ENCODE measurements around the gene GRPEL1. TPM values are rescaled to one million over a fixed set of nuclear protein-coding genes. Genes with fewer than 3 reads are reported as not detected.

The GRPEL1 gene
- total and polyA plus RNA-seq, 2 of the 13 experiments (the other 11 are each of a cell fraction or from before 2014, with no cell fraction given) = 32.3 to 141 TPM

DNA sequence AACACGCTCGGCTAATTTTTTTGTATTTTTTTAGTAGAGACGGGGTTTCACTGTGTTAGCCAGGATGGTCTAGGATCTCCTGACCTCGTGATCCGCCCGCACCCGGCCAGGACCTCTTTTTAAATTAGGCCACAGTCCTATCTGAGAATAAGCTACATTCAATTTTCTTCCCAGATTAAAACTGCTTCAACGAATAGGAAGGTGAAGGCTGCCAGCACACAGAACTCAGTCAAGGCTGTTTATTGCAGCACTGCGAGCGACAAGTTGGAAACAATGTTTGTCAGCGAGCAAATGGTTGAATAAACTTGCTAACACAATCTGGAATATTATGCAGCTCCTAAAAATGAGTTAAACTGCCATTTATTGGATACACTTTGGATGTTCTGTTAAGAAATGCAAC lies 1.9 kb downstream of the GRPEL1 start:
- H3K4me3 ChIP-seq (replicated peaks in 1 of 3; ENCODE audit: insufficient read depth in 1 of 3, low read depth in 2 of 3, low read length in 3 of 3) = peak overlapping the region in 2 of 3 experiments; percentile 85 to 97; a peak in 2 of 6 replicates
- peaks cover 47% of the 10 kb centered on the region for H3K79me2 ChIP-seq (ENCODE audit: insufficient read depth, low read length)
- DNase-seq (ENCODE audit: low spot score) = no peak
- H3K9ac ChIP-seq (ENCODE audit: insufficient read depth, low read depth, low read length) = 0 out of 2 replicates have a peak overlapping the region, but pooled peaks have one; percentile 26
- H3K9me3 ChIP-seq (ENCODE audit: low read length) = no peaks in the 10 kb centered on the region
- TF ChIP-seq, protein P1, sequence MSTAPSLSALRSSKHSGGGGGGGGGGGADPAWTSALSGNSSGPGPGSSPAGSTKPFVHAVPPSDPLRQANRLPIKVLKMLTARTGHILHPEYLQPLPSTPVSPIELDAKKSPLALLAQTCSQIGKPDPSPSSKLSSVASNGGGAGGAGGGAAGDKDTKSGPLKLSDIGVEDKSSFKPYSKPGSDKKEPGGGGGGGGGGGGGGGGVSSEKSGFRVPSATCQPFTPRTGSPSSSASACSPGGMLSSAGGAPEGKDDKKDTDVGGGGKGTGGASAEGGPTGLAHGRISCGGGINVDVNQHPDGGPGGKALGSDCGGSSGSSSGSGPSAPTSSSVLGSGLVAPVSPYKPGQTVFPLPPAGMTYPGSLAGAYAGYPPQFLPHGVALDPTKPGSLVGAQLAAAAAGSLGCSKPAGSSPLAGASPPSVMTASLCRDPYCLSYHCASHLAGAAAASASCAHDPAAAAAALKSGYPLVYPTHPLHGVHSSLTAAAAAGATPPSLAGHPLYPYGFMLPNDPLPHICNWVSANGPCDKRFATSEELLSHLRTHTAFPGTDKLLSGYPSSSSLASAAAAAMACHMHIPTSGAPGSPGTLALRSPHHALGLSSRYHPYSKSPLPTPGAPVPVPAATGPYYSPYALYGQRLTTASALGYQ (CRISPR knock-in tag; IDR thresholded peaks at IDR 0.05) = no peak
- TF ChIP-seq ZNF207 (IDR thresholded peaks at IDR 0.05; ENCODE audit: borderline replicate concordance) (no peak), ZNF607 (CRISPR knock-in tag; IDR thresholded peaks at IDR 0.05; ENCODE audit: borderline replicate concordance) (no peak), RCOR2 (CRISPR knock-in tag; IDR thresholded peaks at IDR 0.05) (no peak), RBM22 (optimal IDR thresholded peaks at IDR 0.05; ENCODE audit: low read length) (no peak), ZFP36L2 (CRISPR knock-in tag; IDR thresholded peaks at IDR 0.05) (no peak), ZNF780A (CRISPR knock-in tag; IDR thresholded peaks at IDR 0.05) (no peak), SP4 (CRISPR knock-in tag; IDR thresholded peaks at IDR 0.05) (no peak), CC2D1A (CRISPR knock-in tag; IDR thresholded peaks at IDR 0.05) (no peak), HOXA7 (CRISPR knock-in tag; IDR thresholded peaks at IDR 0.05) (no peak), KLF9 (CRISPR knock-in tag; IDR thresholded peaks at IDR 0.05; ENCODE audit: low read depth) (no peak), ZNF138 (CRISPR knock-in tag; IDR thresholded peaks at IDR 0.05; ENCODE audit: low read depth) (no peak), MTF2 (CRISPR knock-in tag; IDR thresholded peaks at IDR 0.05; ENCODE audit: borderline replicate concordance) (no peak), AGO1 (IDR thresholded peaks at IDR 0.05; ENCODE audit: low read depth, low read length, poor library complexity, severe bottlenecking) (no peak), EEA1 (CRISPR knock-in tag; IDR thresholded peaks at IDR 0.05; ENCODE audit: borderline replicate concordance) (no peak), ZNF143 (CRISPR knock-in tag; IDR thresholded peaks at IDR 0.05) (no peak), KDM5A (IDR thresholded peaks at IDR 0.05; ENCODE audit: borderline replicate concordance, low read length) (no peak), FOXK2 (IDR thresholded peaks at IDR 0.05) (no peak)
- TF ChIP-seq, protein P2, sequence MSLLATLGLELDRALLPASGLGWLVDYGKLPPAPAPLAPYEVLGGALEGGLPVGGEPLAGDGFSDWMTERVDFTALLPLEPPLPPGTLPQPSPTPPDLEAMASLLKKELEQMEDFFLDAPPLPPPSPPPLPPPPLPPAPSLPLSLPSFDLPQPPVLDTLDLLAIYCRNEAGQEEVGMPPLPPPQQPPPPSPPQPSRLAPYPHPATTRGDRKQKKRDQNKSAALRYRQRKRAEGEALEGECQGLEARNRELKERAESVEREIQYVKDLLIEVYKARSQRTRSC (CRISPR knock-in tag; IDR thresholded peaks at IDR 0.05; ENCODE audit: low read depth) = no peak
- peaks cover 14 to 33% of the 10 kb centered on the region in 2 experiments for H3K36me3 ChIP-seq (replicated peaks in 1 of 2; ENCODE audit: control insufficient read depth in 1 of 2, insufficient read depth in 2 of 2, low read length in 2 of 2)
- H3K4me2 ChIP-seq (ENCODE audit: low read depth, low read length) = peak overlapping the region; percentile 97
- ChIA-PET CTCF (ENCODE audit: low intra/inter-chr PET ratio, low total read pairs) (no interaction called here), POLR2A (interaction anchor here (1.0 to 5.1 kb wide), 4 partner anchors 11 to 172 kb away, joined by 3 to 64 read pairs (median 22); partner anchors contain the start of gene TADA2B)
- H2AFZ ChIP-seq (ENCODE audit: low read length) = no peak overlapping the region
- H4K20me1 ChIP-seq (ENCODE audit: insufficient read depth, low read length) = peaks cover 34% of the 10 kb centered on the region
- FAIRE-seq = no peak
- no peaks in the 10 kb centered on the region; a peak in 1 of 5 replicates for H3K27me3 ChIP-seq (ENCODE audit: control insufficient read depth in 1 of 2, insufficient read depth in 2 of 2, low read length in 2 of 2)
- no TSS peak for BruUV-seq (replicated peaks)
- no peak overlapping the region for H3K27ac ChIP-seq (ENCODE audit: extremely low read length, insufficient read depth, low read length)
- peaks cover 45% of the 10 kb centered on the region for H3K4me1 ChIP-seq (ENCODE audit: insufficient read depth, low read length)
- intact Hi-C loops (cut with micrococcal nuclease; ENCODE audit: unreplicated experiment) = loop anchor here (5.0 kb wide), 1 partner anchor 79 kb away; no protein-coding TSS in a partner anchor
- 86% methylated on average over 11 of the region's 11 CpGs for WGBS (ENCODE audit: low lambda C conversion rate)
- ATAC-seq = no peak
- in situ Hi-C loops (cut with HindIII; ENCODE audit: extremely low pct_ligation_motif_present, low pct_unique_long_range_greater_than_20kb) = no loop called here

Data from HepG2 (cell line).